Activated CD8-positive, alpha-beta memory T cell treated with anti-CD3 and anti-CD28 coated beads for 48 hours (primary cell): ENCODE results near the gene FAM25A.
"Not testable (repeated sequence)": the region's sequence is repeated elsewhere in the genome, so short reads cannot be mapped to it uniquely, and the experiment has no call there.

Source experiments
- DNase-seq, 3 experiments: peaks; one replicate each; pipeline ENCODE4 v3.0.0-alpha.2; 2020; ENCODE audit warnings: low read depth in 2 of 3, low spot score in 2 of 3

FAM25A gene

DNA sequence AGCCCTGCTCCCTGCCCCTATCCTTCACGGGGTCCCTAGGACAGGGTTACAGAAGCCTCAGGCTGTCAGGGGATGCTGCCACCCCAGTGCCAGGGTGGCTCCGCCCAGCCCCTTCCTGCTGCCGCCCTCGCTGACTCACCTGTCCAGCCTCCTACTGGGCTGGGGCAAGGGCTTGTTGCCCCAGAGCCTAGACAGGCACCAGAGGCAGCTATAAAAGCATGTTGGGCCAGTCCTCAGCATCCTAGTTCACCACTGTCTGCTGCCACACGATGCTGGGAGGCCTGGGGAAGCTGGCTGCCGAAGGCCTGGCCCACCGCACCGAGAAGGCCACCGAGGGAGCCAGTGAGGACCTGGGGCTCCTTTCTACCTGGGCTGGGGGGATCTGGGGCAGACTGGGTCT, at the start of gene FAM25A:
Gene FAM25A (plus strand): TSS at position 239 of the 400 bp plus-strand sequence. CDS start 31 bp downstream, at position 270.
- DNase-seq, result not testable (repeated sequence)

DNA sequence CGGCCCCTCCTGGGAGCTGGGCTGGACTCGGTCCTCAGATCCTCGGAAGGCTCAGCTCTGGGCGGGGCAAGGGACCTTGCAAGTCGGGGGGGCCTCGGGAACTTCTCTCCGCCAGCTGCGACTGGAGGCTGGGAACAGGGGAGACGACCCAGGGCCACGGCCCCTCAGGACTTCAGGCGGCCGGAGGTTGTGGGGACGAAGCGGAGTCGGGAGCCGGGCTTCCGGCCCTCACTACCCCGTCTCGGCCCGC, 49.2 kb upstream of the FAM25A start:
- DNase-seq, result no peak

DNA sequence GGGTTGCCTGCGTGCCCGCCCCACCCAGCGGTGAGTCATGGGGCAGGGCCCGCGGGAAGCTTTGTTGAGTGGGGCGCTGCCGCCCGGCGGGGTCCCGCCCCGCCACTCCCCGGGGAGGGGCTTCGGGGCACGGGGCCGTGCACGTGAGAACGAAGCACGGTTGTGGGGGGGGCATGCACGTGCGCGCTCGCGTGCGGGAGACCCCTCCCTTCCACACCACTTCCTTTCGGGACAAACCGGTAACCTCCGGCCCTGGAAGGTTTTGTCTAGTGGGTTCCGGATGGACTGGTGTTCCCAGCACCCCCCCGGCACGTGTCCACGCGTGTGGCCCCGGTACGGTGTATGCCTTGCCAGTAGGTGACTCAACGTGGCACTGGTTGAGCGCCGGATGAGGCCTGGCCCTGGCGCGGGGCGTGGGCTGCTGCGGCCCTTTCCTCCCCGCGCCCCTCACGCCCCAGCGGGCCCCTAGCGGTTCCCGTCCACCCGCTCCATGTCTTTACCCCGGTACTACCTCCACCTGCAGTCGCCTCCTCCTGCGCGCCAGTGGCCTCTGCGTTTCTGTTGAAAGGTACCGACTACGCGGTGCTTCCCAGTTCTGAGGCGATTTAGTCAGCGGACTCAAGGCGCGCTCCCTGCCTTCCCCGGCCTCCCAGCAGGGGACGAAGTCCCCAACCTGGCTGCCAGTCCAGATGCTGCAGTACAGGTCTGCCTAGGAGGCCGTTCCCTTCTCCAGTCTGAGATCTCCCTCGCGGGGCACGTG, 48.7 kb upstream of the FAM25A start:
- DNase-seq, result peak; percentile 60 to 61 (median 61)

DNA sequence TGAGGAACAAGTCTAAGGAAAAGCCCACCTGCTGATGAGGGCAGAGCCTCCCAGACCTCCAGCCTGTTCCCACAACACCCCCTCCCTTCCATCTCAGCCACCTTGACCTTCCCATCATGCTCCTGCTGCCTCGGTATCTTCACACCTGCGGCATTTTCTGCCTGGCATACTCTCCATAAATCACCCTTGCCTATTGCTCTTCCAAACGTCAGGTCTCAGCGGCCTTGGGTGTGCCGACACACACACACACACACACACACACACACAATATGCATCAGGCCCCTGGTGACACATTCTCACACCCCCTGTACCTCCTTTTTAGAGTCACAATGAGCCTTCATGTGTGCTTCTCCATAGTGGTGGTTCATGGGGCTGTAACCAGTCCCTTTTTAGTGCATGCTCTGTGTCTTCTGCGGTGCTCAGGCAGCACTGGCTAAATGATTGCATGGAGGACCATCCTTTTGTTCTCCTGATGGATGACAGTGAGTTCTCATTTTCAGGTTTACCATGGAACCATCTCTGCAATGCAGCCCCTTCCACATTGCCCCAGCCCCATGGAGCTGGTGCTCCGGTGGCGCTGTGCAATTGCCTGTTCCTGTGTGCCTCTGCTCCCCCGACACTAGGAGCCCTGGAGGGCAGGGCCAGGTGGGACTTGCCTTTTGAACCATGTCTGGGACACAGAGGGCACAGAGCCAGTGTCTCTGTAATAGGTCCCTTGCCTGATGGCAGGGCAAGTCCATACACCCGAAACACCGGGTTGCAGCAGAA, 47.3 kb upstream of the FAM25A start:
- DNase-seq, result no peak

DNA sequence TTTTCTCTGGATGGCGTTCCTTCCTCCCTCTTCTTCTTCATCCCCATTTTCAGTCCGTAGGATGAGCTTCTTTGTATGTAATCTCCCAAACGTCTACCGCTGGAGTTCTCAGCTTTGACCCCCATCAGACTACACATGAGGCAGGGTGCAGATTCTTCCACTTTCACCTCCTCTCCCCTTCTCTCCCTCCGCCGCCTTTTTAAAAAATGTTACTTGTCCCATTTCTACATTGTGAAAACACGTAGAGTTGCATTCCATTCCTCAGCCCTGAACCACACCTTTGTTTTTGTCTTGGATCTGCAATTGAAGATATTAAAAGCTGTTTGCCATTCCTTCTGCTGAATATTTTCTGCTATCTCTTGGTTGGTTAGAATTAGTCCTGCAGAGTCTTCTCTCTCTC, 45.6 kb upstream of the FAM25A start:
- no peak for DNase-seq

DNA sequence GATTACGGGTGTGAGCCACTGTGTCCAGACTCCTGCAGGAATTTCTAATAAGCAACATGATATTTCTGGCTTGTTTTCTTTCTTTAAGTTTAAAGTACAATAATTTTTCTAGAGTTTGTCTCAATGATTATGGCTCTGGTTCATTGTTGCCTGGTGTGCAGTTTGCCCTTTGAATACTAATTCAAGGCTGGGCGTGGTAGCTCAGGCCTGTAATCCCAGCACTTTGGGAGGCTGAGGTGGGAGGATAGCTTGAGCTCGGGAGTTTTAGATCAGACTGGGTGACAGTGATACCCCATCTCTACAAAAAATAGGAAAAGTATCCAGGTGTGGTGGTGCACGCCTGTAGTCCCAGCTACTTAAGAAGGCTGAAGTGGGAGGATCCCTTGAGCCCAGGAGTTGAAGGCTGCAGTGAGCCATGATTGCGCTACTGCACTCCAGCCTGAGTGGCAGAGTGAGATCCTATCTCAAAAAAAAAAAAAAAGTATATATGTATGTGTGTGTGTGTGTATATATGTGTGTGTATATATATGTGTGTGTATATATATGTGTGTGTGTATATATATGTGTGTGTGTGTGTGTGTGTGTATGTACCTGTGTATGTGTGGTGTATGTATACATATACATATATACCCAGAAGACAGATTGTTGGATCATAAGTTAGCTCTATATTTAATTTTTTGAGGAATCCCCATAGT, 43.6 kb upstream of the FAM25A start:
- no peak for DNase-seq

DNA sequence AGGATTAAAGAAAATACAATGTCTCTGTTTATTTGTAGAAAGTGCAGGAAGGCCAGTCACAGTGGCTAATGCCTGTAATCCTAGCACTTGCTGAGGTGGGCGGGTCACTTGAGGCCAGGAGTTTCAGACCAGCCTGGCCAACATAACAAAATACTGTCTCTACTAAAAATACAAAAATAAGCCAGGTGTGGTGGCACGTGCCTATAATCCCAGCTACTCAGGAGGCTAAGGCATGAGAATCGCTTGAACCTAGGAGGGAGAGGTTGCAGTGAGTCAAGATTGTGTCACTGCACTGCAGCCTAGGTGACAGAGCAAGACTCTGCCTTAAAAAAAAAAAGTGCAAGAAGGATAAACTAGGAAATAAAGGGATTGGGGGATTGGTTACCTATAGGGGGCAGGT, 41.6 kb upstream of the FAM25A start:
- not testable (repeated sequence) for DNase-seq

DNA sequence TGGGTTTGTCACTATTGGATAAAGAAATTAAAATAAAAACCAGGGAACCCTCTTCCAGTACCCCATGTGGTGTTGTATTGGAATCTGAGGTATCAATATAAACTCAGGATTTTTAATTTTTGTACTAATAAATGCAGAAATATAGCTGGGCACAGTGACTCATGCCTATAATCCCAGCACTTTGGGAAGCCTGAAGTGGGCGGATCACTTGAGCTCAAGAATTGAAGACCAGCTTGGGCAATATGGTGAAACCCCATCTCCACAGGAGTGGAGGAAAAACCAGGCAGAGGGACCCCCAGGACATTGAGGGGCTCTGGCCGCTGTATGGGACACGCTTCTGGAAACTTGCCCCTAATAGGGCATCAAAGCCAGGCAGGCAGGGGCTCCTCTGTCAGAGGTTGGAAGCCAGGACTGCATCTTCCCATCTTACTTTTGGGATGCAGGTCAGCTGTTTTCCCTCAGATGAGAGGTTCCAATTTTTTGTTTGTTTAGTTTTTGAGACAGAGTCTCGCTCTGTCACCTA, 40.7 kb upstream of the FAM25A start:
- no peak for DNase-seq

DNA sequence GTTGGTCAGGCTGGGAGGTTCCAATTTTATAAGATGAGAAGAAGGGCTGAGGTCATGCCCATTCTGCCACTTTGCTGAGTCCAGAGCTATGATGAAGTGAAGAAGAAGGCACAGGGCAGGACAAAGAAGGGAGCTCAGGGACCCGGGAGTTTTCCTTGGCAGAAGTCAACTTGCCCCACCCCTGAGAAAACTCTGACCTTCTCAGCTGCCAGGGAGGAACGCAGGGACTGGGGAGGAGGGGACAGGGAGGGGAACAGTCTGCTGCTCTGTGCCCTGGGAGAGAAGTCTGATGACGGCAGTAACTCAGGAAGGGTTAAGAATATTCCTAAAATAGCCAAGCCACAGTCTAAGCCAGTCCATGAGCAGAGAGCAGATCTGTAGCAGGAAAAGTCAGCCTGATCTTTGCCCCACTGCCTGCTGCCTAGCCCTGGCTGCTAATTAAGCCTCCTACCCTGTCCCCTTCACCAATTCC, 40.1 kb upstream of the FAM25A start:
- DNase-seq, result no peak

DNA sequence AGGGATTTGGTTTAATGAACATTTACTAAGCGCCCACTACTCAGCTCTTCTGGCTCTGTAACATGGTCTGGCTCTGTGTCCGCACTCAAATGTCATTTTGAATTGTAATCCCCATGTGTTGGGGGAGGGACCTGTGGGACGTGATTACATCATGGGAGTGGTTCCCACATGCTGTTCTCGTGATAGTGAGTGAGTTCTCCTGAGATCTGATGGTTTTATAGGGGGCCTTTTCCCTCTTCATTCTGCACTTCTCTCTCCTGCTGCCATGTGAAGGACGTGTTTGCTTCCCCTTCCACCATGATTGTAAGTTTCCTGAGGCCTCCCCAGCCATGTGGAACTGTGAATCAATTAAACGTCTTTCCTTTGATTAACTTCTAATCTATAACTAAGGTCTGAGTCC, 39.1 kb upstream of the FAM25A start:
- not testable (repeated sequence) for DNase-seq

DNA sequence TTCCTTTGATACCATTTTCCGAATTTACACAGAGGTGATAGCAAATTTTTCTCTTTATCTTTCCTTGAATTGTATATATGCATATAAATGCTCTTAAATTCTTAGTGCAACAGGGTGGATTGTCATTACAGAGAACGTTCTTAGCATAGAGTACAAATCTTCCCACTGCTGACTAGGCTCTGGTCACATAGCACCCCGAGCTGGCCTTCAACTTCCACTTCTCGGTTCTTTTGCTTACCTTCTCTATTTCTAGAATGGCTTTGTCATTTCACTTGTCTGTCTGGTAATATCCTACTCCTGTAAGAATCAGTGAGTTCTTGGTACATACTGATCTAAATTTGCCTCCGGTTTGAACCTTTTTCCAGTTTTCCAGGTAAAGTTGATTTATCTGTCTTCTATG, 38.4 kb upstream of the FAM25A start:
- no peak for DNase-seq

DNA sequence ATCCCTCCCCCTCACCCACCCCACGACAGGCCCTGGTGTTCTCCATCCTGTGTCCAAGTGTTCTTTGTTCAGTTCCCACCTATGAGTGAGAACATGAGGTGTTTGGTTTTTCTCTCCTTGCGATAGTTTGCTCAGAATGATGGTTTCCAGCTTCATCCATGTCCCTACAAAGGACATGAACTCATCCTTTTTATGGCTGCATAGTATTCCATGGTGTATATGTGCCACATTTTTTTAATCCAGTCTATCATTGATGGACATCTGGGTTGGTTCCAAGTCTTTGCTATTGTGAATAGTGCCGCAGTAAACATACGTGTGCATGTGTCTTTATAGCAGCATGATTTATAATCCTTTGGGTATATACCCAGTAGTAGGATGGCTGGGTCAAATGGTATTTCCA, 35.6 kb upstream of the FAM25A start:
- not testable (repeated sequence) for DNase-seq

DNA sequence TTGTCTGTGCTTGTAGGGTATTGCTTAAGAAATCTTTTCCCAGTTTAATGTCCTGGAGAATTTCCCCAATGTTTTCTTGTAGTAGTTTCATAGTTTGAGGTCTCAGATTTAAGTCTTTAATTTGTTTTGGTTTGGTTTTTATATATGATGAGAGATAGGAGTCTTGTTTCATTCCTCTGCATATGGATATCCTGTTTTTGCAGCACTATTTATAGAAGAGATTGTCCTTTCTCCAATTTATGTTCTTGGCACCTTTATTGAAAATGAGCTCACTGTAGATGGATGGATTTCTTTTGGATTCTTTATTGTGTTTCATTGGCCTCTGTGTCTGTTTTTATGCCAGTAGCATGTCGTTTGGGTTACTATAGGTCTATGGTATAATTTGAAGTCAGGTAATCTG, 31.6 kb upstream of the FAM25A start:
- no peak for DNase-seq

DNA sequence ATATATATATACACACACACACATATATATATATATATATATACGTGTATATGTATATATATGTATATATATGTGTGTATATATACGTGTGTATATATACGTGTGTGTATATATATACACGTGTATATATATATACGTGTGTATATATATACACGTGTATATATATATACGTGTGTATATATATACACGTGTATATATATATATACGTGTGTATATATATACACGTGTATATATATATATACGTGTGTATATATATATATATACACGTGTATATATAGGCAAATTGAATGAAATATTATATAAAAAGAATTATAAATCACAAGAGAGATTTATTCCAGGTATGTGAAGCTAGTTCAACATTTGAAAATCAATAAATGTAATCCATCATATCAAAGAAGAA, 28.7 kb upstream of the FAM25A start:
- not testable (repeated sequence) for DNase-seq

DNA sequence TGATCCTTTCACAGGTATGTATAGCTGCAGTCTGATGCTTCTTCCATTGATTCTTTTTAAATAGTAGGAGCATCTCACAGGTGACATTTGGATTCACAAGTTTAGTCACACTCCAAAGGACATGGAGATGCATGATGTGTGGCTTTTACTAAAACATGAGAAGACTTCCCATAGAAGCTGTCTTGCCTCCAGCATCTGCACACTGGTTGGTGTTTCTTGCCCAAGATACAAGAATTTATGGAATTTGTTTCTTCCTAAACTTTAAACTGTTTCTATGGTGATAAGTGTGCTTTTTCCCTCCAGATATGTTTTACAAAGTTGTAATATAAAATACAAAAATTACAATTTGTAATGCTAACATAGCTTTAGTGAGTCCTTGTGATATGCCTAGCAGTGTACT, 27.6 kb upstream of the FAM25A start:
- no peak for DNase-seq

DNA sequence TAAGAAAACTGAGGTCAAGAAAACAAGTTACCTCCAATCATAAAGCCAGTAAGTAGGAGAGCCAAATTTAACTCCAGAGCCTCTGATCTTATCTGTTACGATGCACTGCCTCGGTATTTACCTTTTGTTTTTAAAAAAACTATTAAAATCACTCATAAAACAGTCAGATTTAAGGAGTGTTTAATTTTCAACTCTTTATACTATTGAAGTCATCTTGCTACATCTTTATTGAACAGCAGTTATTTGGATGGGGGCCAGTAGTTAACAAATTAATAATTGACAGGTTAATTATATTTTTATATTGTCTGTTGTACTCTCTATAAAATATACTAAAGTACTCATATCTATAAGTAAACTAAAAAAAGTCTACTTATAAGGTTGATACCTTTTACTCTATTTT, 27.2 kb upstream of the FAM25A start:
- no peak for DNase-seq

DNA sequence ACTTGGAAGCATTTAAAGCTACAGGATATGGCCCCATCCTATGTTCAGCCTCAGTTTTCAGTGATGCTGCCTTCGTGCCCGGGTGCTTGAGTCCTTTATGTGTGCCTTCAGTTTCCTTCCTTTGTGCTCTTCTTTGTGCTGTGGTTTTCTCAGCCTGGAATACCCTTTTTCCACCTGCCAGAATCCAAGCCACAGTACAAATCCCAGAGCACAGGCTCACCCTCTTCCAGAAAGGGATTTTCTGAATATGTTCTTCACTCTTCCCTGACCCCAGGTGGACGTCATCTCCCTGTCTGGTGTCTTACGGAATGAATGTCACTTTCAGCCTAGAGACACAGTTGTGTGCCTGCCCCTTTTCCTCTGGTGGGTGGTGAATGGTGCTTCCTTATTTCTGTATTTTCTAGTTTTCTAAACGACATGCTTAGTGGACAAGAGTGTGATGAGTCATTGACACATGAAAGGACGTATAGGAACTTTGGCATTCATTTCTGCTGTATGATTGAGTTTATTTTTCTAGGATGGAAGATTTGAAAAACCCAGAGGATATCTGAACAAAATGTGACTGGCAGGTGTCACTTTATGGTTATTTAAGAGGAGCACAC, 20.2 kb upstream of the FAM25A start:
- not testable (repeated sequence) for DNase-seq

DNA sequence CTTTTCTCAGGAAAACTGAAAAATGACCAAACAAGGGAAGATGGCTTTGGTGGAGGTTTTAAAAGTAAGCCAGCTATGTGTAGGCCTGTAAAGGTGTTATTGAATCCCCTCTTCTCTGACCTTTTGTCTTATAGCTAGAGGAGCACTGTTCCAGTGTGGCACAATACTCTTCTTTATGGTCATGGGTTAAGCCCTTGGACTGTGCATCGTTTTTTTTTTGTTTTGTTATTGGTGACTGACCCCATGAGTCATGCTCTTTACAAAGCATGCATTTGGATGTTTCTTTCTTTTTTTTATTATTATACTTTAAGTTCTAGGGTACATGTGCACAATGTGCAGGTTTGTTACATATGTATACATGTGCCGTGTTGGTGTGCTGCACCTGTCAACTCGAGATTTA, 19.6 kb upstream of the FAM25A start:
- DNase-seq, result no peak

DNA sequence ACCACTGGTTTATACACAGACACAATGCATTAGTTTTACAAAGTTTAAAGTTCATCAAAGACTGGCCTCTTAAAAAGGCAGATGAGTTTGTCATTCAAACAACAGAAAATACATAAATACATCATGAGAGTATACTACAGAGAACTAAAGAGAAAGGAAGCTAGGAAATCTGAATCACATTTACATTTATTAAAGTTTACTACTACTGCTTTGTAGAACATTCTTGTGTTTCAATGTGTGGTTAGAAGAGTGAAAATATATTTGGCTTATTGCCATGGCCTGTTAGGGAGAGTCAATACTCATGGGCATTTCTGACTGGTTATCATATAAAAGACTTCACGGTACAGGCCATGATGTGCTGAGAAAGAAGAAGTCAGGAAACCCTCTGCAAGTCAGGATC, 13.0 kb upstream of the FAM25A start:
- not testable (repeated sequence) for DNase-seq

DNA sequence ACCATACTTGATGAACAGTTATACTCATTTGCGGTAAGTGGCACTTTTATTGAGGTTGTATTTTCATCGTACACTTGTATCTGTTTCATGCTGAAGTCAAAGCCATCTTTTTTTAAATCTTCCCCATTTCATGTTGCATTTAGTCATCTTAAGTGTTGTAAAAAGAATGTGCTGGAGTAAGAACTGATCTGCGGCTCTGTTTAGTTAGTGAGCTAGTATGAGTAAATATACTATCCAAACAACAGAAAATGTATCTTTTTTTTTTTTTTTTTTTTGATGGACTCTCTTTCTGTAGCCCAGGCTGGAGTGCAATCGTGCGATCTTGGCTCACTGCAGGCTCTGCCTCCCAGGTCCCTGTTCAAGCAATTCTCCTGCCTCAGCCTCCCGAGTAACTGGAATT, 12.4 kb upstream of the FAM25A start:
- DNase-seq, result not testable (repeated sequence)

DNA sequence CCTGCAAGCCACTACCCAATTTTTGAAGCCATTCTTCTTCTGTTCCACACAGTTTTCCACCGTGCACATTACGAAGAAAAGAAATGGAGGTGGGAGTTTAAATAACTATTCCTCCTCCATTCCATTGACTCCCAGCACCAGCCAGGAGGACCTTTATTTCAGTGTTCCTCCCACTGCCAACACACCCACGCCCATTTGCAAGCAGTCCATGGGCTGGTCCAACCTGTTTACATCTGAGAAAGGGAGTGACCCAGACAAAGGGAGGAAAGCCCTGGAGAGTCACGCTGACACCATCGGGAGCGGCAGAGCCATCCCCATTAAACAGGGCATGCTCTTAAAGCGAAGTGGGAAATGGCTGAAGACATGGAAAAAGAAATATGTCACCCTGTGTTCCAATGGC, 11.8 kb upstream of the FAM25A start:
- DNase-seq, result not testable (repeated sequence)
